SK-N-SH (cell line): ENCODE measurements around the gene LHB.
"Not testable (repeated sequence)": the region's sequence is repeated elsewhere in the genome, so short reads cannot be mapped to it uniquely, and the experiment has no call there.

Experiments
- CHD2 ChIP-seq: fragments of 150-350 bp; IDR thresholded peaks from 2 replicates; pipeline ENCODE4 v1.6.1; 2018; ENCODE audit warnings: low read length; ENCODE audit not compliant: partially characterized antibody
- ELF1 ChIP-seq: IDR thresholded peaks from 2 replicates; pipeline ENCODE4 v1.4.0; 2012
- FOXM1 ChIP-seq: IDR thresholded peaks from 2 replicates; pipeline ENCODE4 v1.4.0; 2012; ENCODE audit warnings: low read depth, mild to moderate bottlenecking
- GABPA ChIP-seq: IDR thresholded peaks from 2 replicates; pipeline ENCODE4 v1.4.0; 2012; ENCODE audit warnings: low read depth, mild to moderate bottlenecking
- MEF2A ChIP-seq: IDR thresholded peaks from 2 replicates; pipeline ENCODE4 v1.4.0; 2012; ENCODE audit warnings: low read depth, borderline replicate concordance
- RFX5 ChIP-seq: IDR thresholded peaks from 2 replicates; pipeline ENCODE4 v1.6.1; 2012; ENCODE audit warnings: mild to moderate bottlenecking, improper control_type of control experiment, low read length
- TAF1 ChIP-seq: IDR thresholded peaks from 2 replicates; pipeline ENCODE4 v1.6.1; 2012; ENCODE audit warnings: low read depth, mild to moderate bottlenecking, low read length, moderate library complexity, borderline replicate concordance
- TCF12 ChIP-seq: IDR thresholded peaks from 2 replicates; pipeline ENCODE4 v1.4.0; 2012
- TEAD4 ChIP-seq: IDR thresholded peaks from 2 replicates; pipeline ENCODE4 v1.4.0; 2012; ENCODE audit warnings: mild to moderate bottlenecking, borderline replicate concordance; ENCODE audit not compliant: insufficient read depth
- YY1 ChIP-seq: IDR thresholded peaks from 2 replicates; pipeline ENCODE4 v1.4.0; 2012; ENCODE audit warnings: low read depth, mild to moderate bottlenecking
- TF ChIP-seq, protein P1 (sequence below): IDR thresholded peaks from 2 replicates; pipeline ENCODE4 v1.6.1; 2012; ENCODE audit warnings: mild to moderate bottlenecking, low read depth, low read length, moderate library complexity
- TF ChIP-seq, protein P2 (sequence below): fragments of 200-600 bp; sonication (generic); IDR thresholded peaks from 2 replicates; pipeline ENCODE4 v1.6.1; 2017; ENCODE audit warnings: antibody characterized with exemption, mild to moderate bottlenecking, moderate library complexity
- TF ChIP-seq, protein P3 (sequence below): IDR thresholded peaks from 2 replicates; pipeline ENCODE4; 2012
- TF ChIP-seq, protein P4 (sequence below): fragments of 150-350 bp; IDR thresholded peaks from 2 replicates; pipeline ENCODE4 v1.6.1; 2017; ENCODE audit warnings: antibody characterized with exemption, low read length, low read depth, borderline replicate concordance

DNA sequence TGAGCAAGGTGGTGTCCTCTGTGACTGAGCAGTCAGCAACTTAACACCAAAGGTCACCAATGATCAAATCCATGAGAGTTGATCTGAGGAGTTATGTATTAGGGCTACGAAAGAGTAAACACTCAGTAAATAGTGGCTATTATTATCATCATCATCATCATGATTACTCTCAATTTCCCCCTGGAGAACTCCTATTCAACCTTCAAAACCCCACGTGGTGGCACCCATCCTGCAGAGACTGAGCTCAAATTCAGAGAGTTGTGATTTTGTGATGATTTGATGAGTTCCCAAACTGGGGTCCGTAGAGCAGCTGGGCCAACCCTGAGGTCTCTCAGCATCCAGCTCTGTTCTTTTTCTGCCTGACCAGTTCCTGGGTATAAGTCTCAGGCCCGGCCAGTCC lies 32.9 kb upstream of the LHB start:
- not testable (repeated sequence) for TF ChIP-seq RFX5, TCF12, ELF1, GABPA, CHD2, FOXM1, MEF2A, YY1, TEAD4, TAF1
- TF ChIP-seq, protein P1, sequence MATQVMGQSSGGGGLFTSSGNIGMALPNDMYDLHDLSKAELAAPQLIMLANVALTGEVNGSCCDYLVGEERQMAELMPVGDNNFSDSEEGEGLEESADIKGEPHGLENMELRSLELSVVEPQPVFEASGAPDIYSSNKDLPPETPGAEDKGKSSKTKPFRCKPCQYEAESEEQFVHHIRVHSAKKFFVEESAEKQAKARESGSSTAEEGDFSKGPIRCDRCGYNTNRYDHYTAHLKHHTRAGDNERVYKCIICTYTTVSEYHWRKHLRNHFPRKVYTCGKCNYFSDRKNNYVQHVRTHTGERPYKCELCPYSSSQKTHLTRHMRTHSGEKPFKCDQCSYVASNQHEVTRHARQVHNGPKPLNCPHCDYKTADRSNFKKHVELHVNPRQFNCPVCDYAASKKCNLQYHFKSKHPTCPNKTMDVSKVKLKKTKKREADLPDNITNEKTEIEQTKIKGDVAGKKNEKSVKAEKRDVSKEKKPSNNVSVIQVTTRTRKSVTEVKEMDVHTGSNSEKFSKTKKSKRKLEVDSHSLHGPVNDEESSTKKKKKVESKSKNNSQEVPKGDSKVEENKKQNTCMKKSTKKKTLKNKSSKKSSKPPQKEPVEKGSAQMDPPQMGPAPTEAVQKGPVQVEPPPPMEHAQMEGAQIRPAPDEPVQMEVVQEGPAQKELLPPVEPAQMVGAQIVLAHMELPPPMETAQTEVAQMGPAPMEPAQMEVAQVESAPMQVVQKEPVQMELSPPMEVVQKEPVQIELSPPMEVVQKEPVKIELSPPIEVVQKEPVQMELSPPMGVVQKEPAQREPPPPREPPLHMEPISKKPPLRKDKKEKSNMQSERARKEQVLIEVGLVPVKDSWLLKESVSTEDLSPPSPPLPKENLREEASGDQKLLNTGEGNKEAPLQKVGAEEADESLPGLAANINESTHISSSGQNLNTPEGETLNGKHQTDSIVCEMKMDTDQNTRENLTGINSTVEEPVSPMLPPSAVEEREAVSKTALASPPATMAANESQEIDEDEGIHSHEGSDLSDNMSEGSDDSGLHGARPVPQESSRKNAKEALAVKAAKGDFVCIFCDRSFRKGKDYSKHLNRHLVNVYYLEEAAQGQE = not testable (repeated sequence)
- TF ChIP-seq, protein P2, sequence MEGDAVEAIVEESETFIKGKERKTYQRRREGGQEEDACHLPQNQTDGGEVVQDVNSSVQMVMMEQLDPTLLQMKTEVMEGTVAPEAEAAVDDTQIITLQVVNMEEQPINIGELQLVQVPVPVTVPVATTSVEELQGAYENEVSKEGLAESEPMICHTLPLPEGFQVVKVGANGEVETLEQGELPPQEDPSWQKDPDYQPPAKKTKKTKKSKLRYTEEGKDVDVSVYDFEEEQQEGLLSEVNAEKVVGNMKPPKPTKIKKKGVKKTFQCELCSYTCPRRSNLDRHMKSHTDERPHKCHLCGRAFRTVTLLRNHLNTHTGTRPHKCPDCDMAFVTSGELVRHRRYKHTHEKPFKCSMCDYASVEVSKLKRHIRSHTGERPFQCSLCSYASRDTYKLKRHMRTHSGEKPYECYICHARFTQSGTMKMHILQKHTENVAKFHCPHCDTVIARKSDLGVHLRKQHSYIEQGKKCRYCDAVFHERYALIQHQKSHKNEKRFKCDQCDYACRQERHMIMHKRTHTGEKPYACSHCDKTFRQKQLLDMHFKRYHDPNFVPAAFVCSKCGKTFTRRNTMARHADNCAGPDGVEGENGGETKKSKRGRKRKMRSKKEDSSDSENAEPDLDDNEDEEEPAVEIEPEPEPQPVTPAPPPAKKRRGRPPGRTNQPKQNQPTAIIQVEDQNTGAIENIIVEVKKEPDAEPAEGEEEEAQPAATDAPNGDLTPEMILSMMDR = not testable (repeated sequence)
- TF ChIP-seq, protein P3, sequence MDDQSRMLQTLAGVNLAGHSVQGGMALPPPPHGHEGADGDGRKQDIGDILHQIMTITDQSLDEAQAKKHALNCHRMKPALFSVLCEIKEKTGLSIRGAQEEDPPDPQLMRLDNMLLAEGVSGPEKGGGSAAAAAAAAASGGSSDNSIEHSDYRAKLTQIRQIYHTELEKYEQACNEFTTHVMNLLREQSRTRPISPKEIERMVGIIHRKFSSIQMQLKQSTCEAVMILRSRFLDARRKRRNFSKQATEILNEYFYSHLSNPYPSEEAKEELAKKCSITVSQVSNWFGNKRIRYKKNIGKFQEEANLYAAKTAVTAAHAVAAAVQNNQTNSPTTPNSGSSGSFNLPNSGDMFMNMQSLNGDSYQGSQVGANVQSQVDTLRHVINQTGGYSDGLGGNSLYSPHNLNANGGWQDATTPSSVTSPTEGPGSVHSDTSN = not testable (repeated sequence)
- TF ChIP-seq, protein P4, sequence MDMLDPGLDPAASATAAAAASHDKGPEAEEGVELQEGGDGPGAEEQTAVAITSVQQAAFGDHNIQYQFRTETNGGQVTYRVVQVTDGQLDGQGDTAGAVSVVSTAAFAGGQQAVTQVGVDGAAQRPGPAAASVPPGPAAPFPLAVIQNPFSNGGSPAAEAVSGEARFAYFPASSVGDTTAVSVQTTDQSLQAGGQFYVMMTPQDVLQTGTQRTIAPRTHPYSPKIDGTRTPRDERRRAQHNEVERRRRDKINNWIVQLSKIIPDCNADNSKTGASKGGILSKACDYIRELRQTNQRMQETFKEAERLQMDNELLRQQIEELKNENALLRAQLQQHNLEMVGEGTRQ = not testable (repeated sequence)
